Pancreas (tissue), 10 donors: ENCODE data around the gene KCTD17. TPM values are rescaled to one million over a fixed set of nuclear protein-coding genes. Genes with fewer than 3 reads are reported as not detected.
A peak's percentile ranks its signal among the peaks of the same experiment; 100 is the strongest.

Experiments used
- ATAC-seq, 4 donors: fragments of 200-7000 bp; cut with Tn5 transposase; one replicate each; pipeline versions ENCODE4 v1.8.0 to v1.9.1; 2020; ENCODE audit warnings: mild to moderate bottlenecking in 4 of 4, moderate library complexity in 4 of 4
- DNase-seq, 6 donors: peaks; one replicate each; pipeline ENCODE4 v3.0.0-alpha.2; 2020
- FAIRE-seq: peaks from 2 replicates; lab custom pipeline; 2012; peaks lifted over from hg19 to GRCh38; lab: Jason Lieb, UNC
- H3K27ac ChIP-seq, 4 donors: fragments of 200-600 bp; sonication (generic); 1 replicate in 3 of 4; 2 replicates in 1 of 4; pipeline versions ENCODE4 v1.5.0 to v1.8.0; 2020
- H3K27me3 ChIP-seq, 4 donors: fragments of 200-600 bp; one replicate each; pipeline ENCODE4 v1.8.0; 2021
- H3K36me3 ChIP-seq, 3 donors: fragments of 200-600 bp; sonication (generic) in 1 of 3; one replicate each; pipeline versions ENCODE4 v1.5.0 to v1.8.0; 2020 to 2021
- H3K4me1 ChIP-seq, 3 donors: fragments of 200-600 bp; one replicate each; pipeline ENCODE4 v1.8.0; 2021
- H3K4me3 ChIP-seq, 4 donors: fragments of 200-600 bp; sonication (generic) in 2 of 4; one replicate each; pipeline versions ENCODE4 v1.5.0 to v1.8.0; 2020 to 2021
- H3K9me3 ChIP-seq, 4 donors: fragments of 200-600 bp; one replicate each; pipeline ENCODE4 v1.8.0; 2021
- CTCF ChIP-seq, 4 donors: fragments of 200-600 bp; sonication (generic) in 3 of 4; IDR thresholded peaks; one replicate each; pipeline versions ENCODE4 v1.5.0 to v1.8.0; 2021; ENCODE audit warnings: antibody characterized with exemption in 4 of 4
- WGBS, 2 donors: extraction: QIAGEN DNeasy Blood & Tissue Kit; methylation state at CpG; one replicate each; pipeline ENCODE4 v1.1.7; 2013; 5-methylcytosine and 5-hydroxymethylcytosine counted together
- intact Hi-C, 3 donors: fragments of 100-400 bp; cut with DNase I; formaldehyde crosslinking; loops; one replicate each; pipeline versions ENCODE4 v1.11.1 to v1.14.2; 2022
- polyA plus RNA-seq, 2 donors: library from polyadenylated mRNA; stranded (reverse); fragments of 200-250 nt; gene quantifications; one replicate each; pipeline ENCODE4 v1.2.3, GENCODE V29; 2013
- total RNA-seq, 6 donors: library from RNA; stranded (reverse); fragmentation: NEBNext Ultra II Directional in 4 of 6; extraction: Animal tissue kit (Norgen Biotek cat#: 25700) in 4 of 6; gene quantifications; one replicate each; pipeline versions ENCODE4 v1.2.1 to v1.2.4, GENCODE V29; 2021 to 2023
- donor health status: healthy with polysubstance abuse.
- donor health status: DM: no; HTN: no; CAD: no; lungs with moderate emphysema.
- donor health status: DM: no; HTN: no; CAD: no.
- donor health status: control.
- donor health status: control.
- donor health status: Bipolar disorder and iron deficiency.
- donor health status: DM: yes; HTN: yes; CAD: no.
- donor health status: DM: no; HTN: no; CAD: no.
- donor health status: DM: no; HTN: no; CAD: no.
- donor health status: DM: yes; HTN: yes; CAD: no.

KCTD17 gene
- total and polyA plus RNA-seq, 8 donors: 2.6 to 11.8 (median 4.4) TPM

- intact Hi-C loops: no loop called here
- DNase-seq (no peak), FAIRE-seq (no peak), ATAC-seq (no peak)
- Histone ChIP-seq H3K36me3 (no peaks in the 10 kb centered on the region), H3K4me1 (no peaks in the 10 kb centered on the region), H3K9me3 (no peaks in the 10 kb centered on the region), H3K4me3 (no peak overlapping the region), H3K27ac (no peak overlapping the region), H3K27me3 (no peaks in the 10 kb centered on the region)
- WGBS, 2 donors: 53 to 73% methylated on average over 12 to 15 of the region's 15 CpGs
- no peak for TF ChIP-seq CTCF (IDR thresholded peaks at IDR 0.05)
Observed at GRCh38 chr22:37086184-37086583, 34.6 kb downstream of the KCTD17 start.

- ATAC-seq (no peak), FAIRE-seq (no peak), DNase-seq (no peak)
- TF ChIP-seq CTCF (IDR thresholded peaks at IDR 0.05): no peak
- 50 to 53% methylated on average over 6 of the region's 6 CpGs for WGBS, 2 donors
- Histone ChIP-seq H3K4me1 (no peaks in the 10 kb centered on the region), H3K9me3 (no peaks in the 10 kb centered on the region), H3K27ac (no peak overlapping the region), H3K4me3 (no peak overlapping the region), H3K36me3 (no peaks in the 10 kb centered on the region), H3K27me3 (no peaks in the 10 kb centered on the region)
- intact Hi-C loops: no loop called here
Observed at GRCh38 chr22:37088108-37088605, 36.6 kb downstream of the KCTD17 start.

DNA sequence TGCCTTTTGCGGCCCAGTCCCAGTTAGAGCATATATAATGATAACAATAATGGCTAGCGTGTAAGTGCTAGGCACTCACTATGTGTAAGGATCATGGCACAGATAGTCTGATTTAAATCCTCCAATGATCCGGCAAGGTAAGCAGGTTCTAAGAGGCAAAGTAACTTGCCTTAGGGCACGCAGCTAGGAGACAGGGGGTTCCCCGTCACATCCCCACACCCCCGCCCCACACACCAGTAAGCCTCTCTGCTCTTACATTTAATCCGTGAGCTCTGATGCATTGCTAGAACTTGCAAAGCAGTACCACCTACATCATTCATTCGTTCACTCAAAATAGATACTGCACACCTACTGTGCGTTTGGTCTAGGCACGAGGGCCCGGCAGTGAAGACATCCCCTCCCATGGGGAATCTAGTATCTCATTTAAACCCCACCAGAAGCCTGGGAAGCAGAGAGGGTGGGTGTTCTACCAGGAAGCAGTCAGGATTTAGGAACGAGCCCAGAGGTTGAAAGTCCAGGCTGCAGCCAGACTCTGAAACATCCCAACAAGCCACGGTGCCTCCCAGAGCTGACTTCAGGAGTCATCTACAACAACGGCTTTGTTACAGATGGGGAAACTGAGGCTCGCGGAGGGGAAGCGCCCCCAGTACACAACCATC lies 37.3 kb downstream of the KCTD17 start:
- Histone ChIP-seq H3K27ac (no peak overlapping the region), H3K36me3 (no peaks in the 10 kb centered on the region), H3K4me1 (no peaks in the 10 kb centered on the region), H3K4me3 (no peak overlapping the region), H3K9me3 (no peaks in the 10 kb centered on the region), H3K27me3 (no peaks in the 10 kb centered on the region)
- no peak for DNase-seq
- no peak for FAIRE-seq
- no peak for ATAC-seq
- no peak for TF ChIP-seq CTCF (IDR thresholded peaks at IDR 0.05)
- 57 to 68% methylated on average over 17 of the region's 17 CpGs for WGBS, 2 donors
- intact Hi-C loops: no loop called here

DNA sequence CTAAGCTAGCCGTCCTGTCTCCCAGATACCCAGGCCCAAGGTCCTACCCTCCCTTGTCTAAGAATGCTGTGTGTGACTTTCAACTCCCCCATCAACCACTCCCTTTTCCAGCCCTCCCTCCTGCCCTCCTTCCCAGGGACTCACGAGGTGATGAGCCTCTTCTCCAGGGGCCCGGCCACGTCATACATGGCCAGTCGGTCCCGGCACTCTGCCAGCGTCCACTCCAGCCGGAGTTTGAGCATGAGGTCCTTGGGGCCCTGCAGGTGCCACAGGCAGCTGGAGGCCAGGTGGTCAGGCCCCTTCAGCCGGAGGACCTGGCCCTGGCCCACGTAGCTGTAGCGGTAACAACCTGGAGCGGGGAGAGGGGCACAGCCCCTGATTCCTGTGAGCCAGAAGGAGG lies 37.9 kb downstream of the KCTD17 start:
- FAIRE-seq: no peak
- Histone ChIP-seq H3K9me3 (no peaks in the 10 kb centered on the region), H3K27ac (no peak overlapping the region), H3K36me3 (no peaks in the 10 kb centered on the region), H3K4me3 (no peak overlapping the region), H3K27me3 (no peaks in the 10 kb centered on the region), H3K4me1 (no peaks in the 10 kb centered on the region)
- DNase-seq: peak in 1 of 6 donors; percentile 40
- no peak for ATAC-seq
- intact Hi-C loops: no loop called here
- 58 to 71% methylated on average over 12 of the region's 12 CpGs for WGBS, 2 donors
- TF ChIP-seq CTCF (IDR thresholded peaks at IDR 0.05): no peak
